HG03045 (cell line): Measurements from ENCODE around the gene PCBP2.
"Not testable (repeated sequence)": the region's sequence is repeated elsewhere in the genome, so short reads cannot be mapped to it uniquely, and the experiment has no call there.

ENCODE experiments used
- ATAC-seq: cut with Tn5 transposase; IDR thresholded peaks from one replicate; pipeline ENCODE4 v1.9.1; 2021; ENCODE audit warnings: mild to moderate bottlenecking, moderate library complexity; ENCODE audit not compliant: unreplicated experiment

PCBP2 gene

GRCh38 chr12:53439582-53439981, 12.3 kb upstream of the PCBP2 start:
- ATAC-seq, result not testable (repeated sequence)

- ATAC-seq, result peak; percentile 99
These were observed 10.7 kb upstream of the PCBP2 start, which contains the start of gene PRR13 for GRCh38 chr12:53441040-53441833. PRR13 (plus strand) TSS chr12:53441734; CDS start chr12:53442715, 981 bp downstream.

- ATAC-seq, result no peak
These were observed 7.9 kb upstream of the PCBP2 start for GRCh38 chr12:53443955-53444354.

- not testable (repeated sequence) for ATAC-seq
These were observed 7.1 kb upstream of the PCBP2 start for GRCh38 chr12:53444593-53445325.

- ATAC-seq, result no peak
These were observed 966 bp upstream of the PCBP2 start for GRCh38 chr12:53450936-53451335.

- ATAC-seq, result no peak
These were observed 516 bp downstream of the PCBP2 start for GRCh38 chr12:53452159-53453077.

GRCh38 chr12:53453953-53454640, 2.2 kb downstream of the PCBP2 start:
- no peak for ATAC-seq

- no peak for ATAC-seq
These were observed 2.8 kb downstream of the PCBP2 start for GRCh38 chr12:53454707-53455106.

GRCh38 chr12:53456654-53457366, 4.9 kb downstream of the PCBP2 start:
- ATAC-seq, result no peak

- ATAC-seq, result no peak
These were observed 7.2 kb downstream of the PCBP2 start for GRCh38 chr12:53459097-53459496.

GRCh38 chr12:53461059-53461458, 9.2 kb downstream of the PCBP2 start:
- ATAC-seq, result no peak

- ATAC-seq, result no peak
These were observed 9.7 kb downstream of the PCBP2 start for GRCh38 chr12:53461591-53461990.

- ATAC-seq, result no peak
These were observed 11.0 kb downstream of the PCBP2 start for GRCh38 chr12:53462935-53463334.

GRCh38 chr12:53463802-53464560, 12.1 kb downstream of the PCBP2 start:
- ATAC-seq, result no peak

- ATAC-seq, result no peak
These were observed 12.9 kb downstream of the PCBP2 start for GRCh38 chr12:53464685-53465418.

GRCh38 chr12:53465679-53466078, 13.8 kb downstream of the PCBP2 start:
- no peak for ATAC-seq

GRCh38 chr12:53466640-53467039, 14.7 kb downstream of the PCBP2 start:
- no peak for ATAC-seq

- ATAC-seq, result no peak
These were observed 15.2 kb downstream of the PCBP2 start for GRCh38 chr12:53467082-53467481.
